Measurements from ENCODE around the gene GLE1.
A peak's percentile ranks its signal among the peaks of the same experiment; 100 is the strongest.

The GLE1 gene

GRCh38 chr9:128504485-128505413 is at the start of gene GLE1:
Gene GLE1, plus strand, starts transcription at chr9:128504719. Its CDS starts 87 bp downstream, at chr9:128504806.
- DNase-seq, result peak; percentile 96 to 99 (median 98)

- DNase-seq, result no peak
Measured at GRCh38 chr9:128454991-128455390, 49.5 kb upstream of the GLE1 start.

- DNase-seq, result peak; percentile 97 to 98 (median 98)
Measured at GRCh38 chr9:128455849-128456612, 48.5 kb upstream of the GLE1 start, which contains the start of gene ODF2. Gene ODF2, plus strand, starts transcription at chr9:128456006. Its CDS starts 86 bp downstream, at chr9:128456092.

- peak; percentile 79 to 87 (median 82) for DNase-seq
Measured at GRCh38 chr9:128456613-128457061, 47.9 kb upstream of the GLE1 start.

GRCh38 chr9:128457207-128457606 is 47.3 kb upstream of the GLE1 start:
- no peak for DNase-seq

GRCh38 chr9:128459011-128459410 is 45.5 kb upstream of the GLE1 start:
- no peak for DNase-seq

GRCh38 chr9:128469070-128469469 is 35.4 kb upstream of the GLE1 start:
- no peak for DNase-seq

- DNase-seq, result peak in 1 of 3 donors; percentile 2
Measured at GRCh38 chr9:128470560-128470959, 34.0 kb upstream of the GLE1 start.

GRCh38 chr9:128473104-128473503 is 31.4 kb upstream of the GLE1 start:
- no peak for DNase-seq

- DNase-seq, result no peak
Measured at GRCh38 chr9:128475867-128476266, 28.7 kb upstream of the GLE1 start.

GRCh38 chr9:128479262-128479661 is 25.3 kb upstream of the GLE1 start:
- DNase-seq, result no peak

- DNase-seq, result no peak
Measured at GRCh38 chr9:128481561-128481960, 23.0 kb upstream of the GLE1 start.

GRCh38 chr9:128482186-128482585 is 22.3 kb upstream of the GLE1 start:
- no peak for DNase-seq

GRCh38 chr9:128484686-128485413 is 19.7 kb upstream of the GLE1 start:
- no peak for DNase-seq

GRCh38 chr9:128485414-128485855 is 19.1 kb upstream of the GLE1 start:
- no peak for DNase-seq

- no peak for DNase-seq
Measured at GRCh38 chr9:128486201-128486600, 18.3 kb upstream of the GLE1 start.

GRCh38 chr9:128493424-128493823 is 11.1 kb upstream of the GLE1 start:
- DNase-seq, result no peak

- DNase-seq, result peak; percentile 27 to 62 (median 42)
Measured at GRCh38 chr9:128494108-128494745, 10.3 kb upstream of the GLE1 start.

GRCh38 chr9:128494746-128495129 is 9.8 kb upstream of the GLE1 start:
- no peak for DNase-seq

GRCh38 chr9:128495296-128495695 is 9.2 kb upstream of the GLE1 start:
- no peak for DNase-seq

- DNase-seq, result no peak
Measured at GRCh38 chr9:128495804-128496417, 8.6 kb upstream of the GLE1 start.

Data from suppressor macrophage treated with lipopolysaccharide for 1 hour (primary cell).